NCI-H2107 treated with DMSO at 0.1 percent for 48 hours (cell line): Measurements from ENCODE around the gene CTNNA3.

Experiments
- DNase-seq: peaks from one replicate; lab custom pipeline; 2025; ENCODE audit not compliant: unreplicated experiment; lab: John Stamatoyannopoulos, UW

Gene CTNNA3

GRCh38 chr10:66591865-66592264 is 1104.1 kb downstream of the CTNNA3 start:
- no peak for DNase-seq

GRCh38 chr10:66587680-66588050 is 1108.3 kb downstream of the CTNNA3 start:
- DNase-seq = no peak

- DNase-seq = no peak
Measured at GRCh38 chr10:66586897-66587679, 1108.9 kb downstream of the CTNNA3 start.

- no peak for DNase-seq
Measured at GRCh38 chr10:66586073-66586472, 1109.9 kb downstream of the CTNNA3 start.

- no peak for DNase-seq
Measured at GRCh38 chr10:66575251-66575855, 1120.6 kb downstream of the CTNNA3 start.

GRCh38 chr10:66572700-66573099 is 1123.3 kb downstream of the CTNNA3 start:
- DNase-seq = no peak

- DNase-seq = no peak
Measured at GRCh38 chr10:66565999-66566398, 1130.0 kb downstream of the CTNNA3 start.

- no peak for DNase-seq
Measured at GRCh38 chr10:66564287-66564686, 1131.7 kb downstream of the CTNNA3 start.

- no peak for DNase-seq
Measured at GRCh38 chr10:66555061-66555460, 1140.9 kb downstream of the CTNNA3 start.

- no peak for DNase-seq
Measured at GRCh38 chr10:66552331-66552730, 1143.7 kb downstream of the CTNNA3 start.

GRCh38 chr10:66550351-66550750 is 1145.6 kb downstream of the CTNNA3 start:
- DNase-seq = no peak

- DNase-seq = no peak
Measured at GRCh38 chr10:66538908-66539307, 1157.1 kb downstream of the CTNNA3 start.

- no peak for DNase-seq
Measured at GRCh38 chr10:66538371-66538770, 1157.6 kb downstream of the CTNNA3 start.

- DNase-seq = no peak
Measured at GRCh38 chr10:66537186-66537585, 1158.8 kb downstream of the CTNNA3 start.

- no peak for DNase-seq
Measured at GRCh38 chr10:66535439-66535838, 1160.6 kb downstream of the CTNNA3 start.

GRCh38 chr10:66534866-66535265 is 1161.1 kb downstream of the CTNNA3 start:
- no peak for DNase-seq

GRCh38 chr10:66521506-66521905 is 1174.5 kb downstream of the CTNNA3 start:
- DNase-seq = no peak

- DNase-seq = no peak
Measured at GRCh38 chr10:66519616-66520015, 1176.4 kb downstream of the CTNNA3 start.

GRCh38 chr10:66514666-66515065 is 1181.3 kb downstream of the CTNNA3 start:
- DNase-seq = no peak

GRCh38 chr10:66513504-66513903 is 1182.5 kb downstream of the CTNNA3 start:
- DNase-seq = no peak

- no peak for DNase-seq
Measured at GRCh38 chr10:66505003-66505657, 1190.9 kb downstream of the CTNNA3 start.

GRCh38 chr10:66501356-66501755 is 1194.6 kb downstream of the CTNNA3 start:
- no peak for DNase-seq
